Measurements from ENCODE around the gene CSTF1. TPM values are rescaled to one million over a fixed set of nuclear protein-coding genes. Genes with fewer than 3 reads are reported as not detected.
A peak's percentile ranks its signal among the peaks of the same experiment; 100 is the strongest.

CSTF1 gene
- 23.0 TPM for total RNA-seq

GRCh38 chr20:56392132-56392880, at the start of gene CSTF1, which contains the start of gene AURKA:
Gene CSTF1, plus strand, starts transcription at chr20:56392645. Its CDS starts 2,908 bp downstream, at chr20:56395553.
Gene AURKA, minus strand, starts transcription at chr20:56392215. Its CDS starts 4,018 bp downstream, at chr20:56388197.
- peak; percentile 98 for DNase-seq

- no peak for DNase-seq
Observed at GRCh38 chr20:56342783-56343182, 49.7 kb upstream of the CSTF1 start.

GRCh38 chr20:56343861-56344381, 48.5 kb upstream of the CSTF1 start:
- no peak for DNase-seq

- DNase-seq: no peak
Observed at GRCh38 chr20:56345911-56346310, 46.5 kb upstream of the CSTF1 start.

- no peak for DNase-seq
Observed at GRCh38 chr20:56347628-56348304, 44.7 kb upstream of the CSTF1 start.

- no peak for DNase-seq
Observed at GRCh38 chr20:56348305-56348693, 44.1 kb upstream of the CSTF1 start.

GRCh38 chr20:56348746-56349145, 43.7 kb upstream of the CSTF1 start:
- no peak for DNase-seq

GRCh38 chr20:56350842-56351241, 41.6 kb upstream of the CSTF1 start:
- no peak for DNase-seq

GRCh38 chr20:56352345-56353055, 39.9 kb upstream of the CSTF1 start:
- peak; percentile 23 for DNase-seq

- DNase-seq: no peak
Observed at GRCh38 chr20:56353356-56353755, 39.1 kb upstream of the CSTF1 start.

GRCh38 chr20:56358070-56358469, 34.4 kb upstream of the CSTF1 start:
- no peak for DNase-seq

GRCh38 chr20:56358600-56359211, 33.7 kb upstream of the CSTF1 start, which contains the start of gene FAM210B:
Gene FAM210B, plus strand, starts transcription at chr20:56358974. Its CDS starts 32 bp downstream, at chr20:56359006.
- peak; percentile 80 for DNase-seq

- peak; percentile 67 for DNase-seq
Observed at GRCh38 chr20:56359212-56360132, 33.0 kb upstream of the CSTF1 start.

GRCh38 chr20:56360133-56360907, 32.1 kb upstream of the CSTF1 start:
- DNase-seq: no peak

GRCh38 chr20:56360908-56361205, 31.6 kb upstream of the CSTF1 start:
- no peak for DNase-seq

- DNase-seq: no peak
Observed at GRCh38 chr20:56361900-56362299, 30.5 kb upstream of the CSTF1 start.

- DNase-seq: no peak
Observed at GRCh38 chr20:56362833-56363413, 29.5 kb upstream of the CSTF1 start.

- no peak for DNase-seq
Observed at GRCh38 chr20:56363491-56363890, 29.0 kb upstream of the CSTF1 start.

- DNase-seq: no peak
Observed at GRCh38 chr20:56368351-56369134, 23.9 kb upstream of the CSTF1 start.

Measured in skin of body (tissue), 2 donors.